Measurements from ENCODE around the gene GPR158. TPM values are rescaled to one million over a fixed set of nuclear protein-coding genes. Genes with fewer than 3 reads are reported as not detected.
"Not testable (repeated sequence)": the region's sequence is repeated elsewhere in the genome, so short reads cannot be mapped to it uniquely, and the experiment has no call there.

Gene GPR158
- total RNA-seq (0.13 TPM), polyA plus RNA-seq (ENCODE audit: insufficient read depth in 1 of 8, insufficient read length in 8 of 8, low replicate concordance in 1 of 8) (under 1 TPM; 0.05 to 0.12 (median 0.08) TPM)
- long read RNA-seq, donor 1, result 0 reads
- long read RNA-seq, donor 2, result 0 reads
- long read RNA-seq, donor 3, result 0 reads
- long read RNA-seq, donor 4, result 0 reads
- long read RNA-seq, donor 5, result 0 reads
- long read RNA-seq, donor 6, result 0 reads
- long read RNA-seq, donor 7, result 0 reads
- long read RNA-seq, donor 8, full-length matches to known transcripts, result 1 of 1 reads
- long read RNA-seq, donor 8, partial matches to known transcripts, result 0 of 1 reads
- long read RNA-seq, donor 8, other reads (novel, unspliced or antisense), result 0 of 1 reads
- long read RNA-seq, donor 9, result 0 reads
- long read RNA-seq, donor 10, result 0 reads
- long read RNA-seq, donor 11, result 0 reads

- Histone ChIP-seq H3K9me3 (replicated peaks; ENCODE audit: control insufficient read depth, low read depth, low read length) (no peaks in the 10 kb centered on the region), H3K4me1 (ENCODE audit: control insufficient read depth, insufficient read depth, low read length) (peaks cover 9% of the 10 kb centered on the region), H3K27me3 (ENCODE audit: control insufficient read depth, insufficient read depth, low read length) (peaks cover 38% of the 10 kb centered on the region), H3K27ac (ENCODE audit: low read length) (no peak within 1 kb of the TSS), H3K4me3 (ENCODE audit: low read length) (peak within 1 kb of the TSS; percentile 49), H3K36me3 (ENCODE audit: control insufficient read depth, insufficient read depth, low read length) (no peaks in the 10 kb centered on the region)
- DNase-seq, result peak; percentile 98
- under 1% methylated on average over 61 of the region's 83 CpGs for WGBS (ENCODE audit: insufficient coverage)
Measured at GRCh38 chr10:25174461-25175230, at the start of gene GPR158. TSS of gene GPR158 (plus strand) at chr10:25175001. CDS start at chr10:25175421, 420 bp downstream.

- DNase-seq, result no peak
- Histone ChIP-seq H3K36me3 (ENCODE audit: control insufficient read depth, insufficient read depth, low read length) (no peaks in the 10 kb centered on the region), H3K27ac (ENCODE audit: low read length) (no peak overlapping the region), H3K4me1 (ENCODE audit: control insufficient read depth, insufficient read depth, low read length) (no peaks in the 10 kb centered on the region), H3K27me3 (ENCODE audit: control insufficient read depth, insufficient read depth, low read length) (no peaks in the 10 kb centered on the region), H3K9me3 (replicated peaks; ENCODE audit: control insufficient read depth, low read depth, low read length) (no peaks in the 10 kb centered on the region), H3K4me3 (ENCODE audit: low read length) (no peak overlapping the region)
- 31% methylated on average over 6 of the region's 7 CpGs for WGBS (ENCODE audit: insufficient coverage)
Measured at GRCh38 chr10:25125201-25125611, 49.6 kb upstream of the GPR158 start.

- no peak overlapping the region for H3K4me3 ChIP-seq (ENCODE audit: low read length)
- no peaks in the 10 kb centered on the region for H3K9me3 ChIP-seq (replicated peaks; ENCODE audit: control insufficient read depth, low read depth, low read length)
- H3K4me1 ChIP-seq (ENCODE audit: control insufficient read depth, insufficient read depth, low read length), result no peaks in the 10 kb centered on the region
- no peak overlapping the region for H3K27ac ChIP-seq (ENCODE audit: low read length)
- H3K36me3 ChIP-seq (ENCODE audit: control insufficient read depth, insufficient read depth, low read length), result no peaks in the 10 kb centered on the region
- H3K27me3 ChIP-seq (ENCODE audit: control insufficient read depth, insufficient read depth, low read length), result no peaks in the 10 kb centered on the region
- DNase-seq, result no peak
- no CpG with 5 or more reads among the region's 4 CpGs for WGBS (ENCODE audit: insufficient coverage)
Measured at GRCh38 chr10:25129592-25129991, 45.2 kb upstream of the GPR158 start.

GRCh38 chr10:25130906-25131305 lies 43.9 kb upstream of the GPR158 start:
- no peaks in the 10 kb centered on the region for H3K4me1 ChIP-seq (ENCODE audit: control insufficient read depth, insufficient read depth, low read length)
- H3K9me3 ChIP-seq (replicated peaks; ENCODE audit: control insufficient read depth, low read depth, low read length), result no peaks in the 10 kb centered on the region
- 80% methylated on average over 1 of the region's 4 CpGs for WGBS (ENCODE audit: insufficient coverage)
- no peaks in the 10 kb centered on the region for H3K27me3 ChIP-seq (ENCODE audit: control insufficient read depth, insufficient read depth, low read length)
- no peaks in the 10 kb centered on the region for H3K36me3 ChIP-seq (ENCODE audit: control insufficient read depth, insufficient read depth, low read length)
- DNase-seq, result no peak
- no peak overlapping the region for H3K4me3 ChIP-seq (ENCODE audit: low read length)
- no peak overlapping the region for H3K27ac ChIP-seq (ENCODE audit: low read length)

- no peak overlapping the region for H3K27ac ChIP-seq (ENCODE audit: low read length)
- H3K36me3 ChIP-seq (ENCODE audit: control insufficient read depth, insufficient read depth, low read length), result no peaks in the 10 kb centered on the region
- H3K4me3 ChIP-seq (ENCODE audit: low read length), result no peak overlapping the region
- no peaks in the 10 kb centered on the region for H3K9me3 ChIP-seq (replicated peaks; ENCODE audit: control insufficient read depth, low read depth, low read length)
- H3K27me3 ChIP-seq (ENCODE audit: control insufficient read depth, insufficient read depth, low read length), result no peaks in the 10 kb centered on the region
- no peaks in the 10 kb centered on the region for H3K4me1 ChIP-seq (ENCODE audit: control insufficient read depth, insufficient read depth, low read length)
- WGBS (ENCODE audit: insufficient coverage), result 65% methylated on average over 8 of the region's 12 CpGs
- DNase-seq, result no peak
Measured at GRCh38 chr10:25142116-25142864, 32.5 kb upstream of the GPR158 start.

GRCh38 chr10:25157650-25158049 lies 17.2 kb upstream of the GPR158 start:
- no peaks in the 10 kb centered on the region for H3K36me3 ChIP-seq (ENCODE audit: control insufficient read depth, insufficient read depth, low read length)
- no peaks in the 10 kb centered on the region for H3K9me3 ChIP-seq (replicated peaks; ENCODE audit: control insufficient read depth, low read depth, low read length)
- no peak overlapping the region for H3K4me3 ChIP-seq (ENCODE audit: low read length)
- WGBS (ENCODE audit: insufficient coverage), result 40% methylated on average over 1 of the region's 3 CpGs
- no peak overlapping the region for H3K27ac ChIP-seq (ENCODE audit: low read length)
- no peaks in the 10 kb centered on the region for H3K4me1 ChIP-seq (ENCODE audit: control insufficient read depth, insufficient read depth, low read length)
- DNase-seq, result no peak
- no peaks in the 10 kb centered on the region for H3K27me3 ChIP-seq (ENCODE audit: control insufficient read depth, insufficient read depth, low read length)

- H3K27me3 ChIP-seq (ENCODE audit: control insufficient read depth, insufficient read depth, low read length), result no peaks in the 10 kb centered on the region
- 47% methylated on average over 2 of the region's 2 CpGs for WGBS (ENCODE audit: insufficient coverage)
- no peaks in the 10 kb centered on the region for H3K36me3 ChIP-seq (ENCODE audit: control insufficient read depth, insufficient read depth, low read length)
- no peaks in the 10 kb centered on the region for H3K4me1 ChIP-seq (ENCODE audit: control insufficient read depth, insufficient read depth, low read length)
- H3K4me3 ChIP-seq (ENCODE audit: low read length), result no peak overlapping the region
- no peaks in the 10 kb centered on the region for H3K9me3 ChIP-seq (replicated peaks; ENCODE audit: control insufficient read depth, low read depth, low read length)
- DNase-seq, result no peak
- H3K27ac ChIP-seq (ENCODE audit: low read length), result no peak overlapping the region
Measured at GRCh38 chr10:25159591-25159990, 15.2 kb upstream of the GPR158 start.

- no CpG with 5 or more reads among the region's 2 CpGs for WGBS (ENCODE audit: insufficient coverage)
- Histone ChIP-seq H3K4me3 (ENCODE audit: low read length) (no peak overlapping the region), H3K36me3 (ENCODE audit: control insufficient read depth, insufficient read depth, low read length) (no peaks in the 10 kb centered on the region), H3K27me3 (ENCODE audit: control insufficient read depth, insufficient read depth, low read length) (no peaks in the 10 kb centered on the region), H3K4me1 (ENCODE audit: control insufficient read depth, insufficient read depth, low read length) (no peaks in the 10 kb centered on the region), H3K9me3 (replicated peaks; ENCODE audit: control insufficient read depth, low read depth, low read length) (no peaks in the 10 kb centered on the region), H3K27ac (ENCODE audit: low read length) (no peak overlapping the region)
- DNase-seq, result no peak
Measured at GRCh38 chr10:25162391-25162790, 12.4 kb upstream of the GPR158 start.

GRCh38 chr10:25163464-25163863 lies 11.3 kb upstream of the GPR158 start:
- not testable (repeated sequence) for H3K36me3 ChIP-seq (ENCODE audit: control insufficient read depth, insufficient read depth, low read length); H3K27me3 ChIP-seq (ENCODE audit: control insufficient read depth, insufficient read depth, low read length); DNase-seq; H3K9me3 ChIP-seq (replicated peaks; ENCODE audit: control insufficient read depth, low read depth, low read length); H3K4me3 ChIP-seq (ENCODE audit: low read length); H3K4me1 ChIP-seq (ENCODE audit: control insufficient read depth, insufficient read depth, low read length); H3K27ac ChIP-seq (ENCODE audit: low read length)
- 88% methylated on average over 3 of the region's 7 CpGs for WGBS (ENCODE audit: insufficient coverage)

- WGBS (ENCODE audit: insufficient coverage), result 20% methylated on average over 1 of the region's 4 CpGs
- Histone ChIP-seq H3K4me3 (ENCODE audit: low read length) (no peak overlapping the region), H3K27ac (ENCODE audit: low read length) (no peak overlapping the region), H3K9me3 (replicated peaks; ENCODE audit: control insufficient read depth, low read depth, low read length) (no peaks in the 10 kb centered on the region), H3K4me1 (ENCODE audit: control insufficient read depth, insufficient read depth, low read length) (peaks cover 2% of the 10 kb centered on the region), H3K36me3 (ENCODE audit: control insufficient read depth, insufficient read depth, low read length) (no peaks in the 10 kb centered on the region), H3K27me3 (ENCODE audit: control insufficient read depth, insufficient read depth, low read length) (peaks cover 5% of the 10 kb centered on the region)
- DNase-seq, result no peak
Measured at GRCh38 chr10:25169740-25170139, 5.1 kb upstream of the GPR158 start.
